ENCODE measurements around the gene TNNI3. TPM values are rescaled to one million over a fixed set of nuclear protein-coding genes. Genes with fewer than 3 reads are reported as not detected.
A peak's percentile ranks its signal among the peaks of the same experiment; 100 is the strongest.

The TNNI3 gene
- total and polyA plus RNA-seq, 10 of the 15 experiments (the other 5 are each of a cell fraction or from before 2014, with no cell fraction given) = not detected

GRCh38 chr19:55147545-55148251, 9.8 kb downstream of the TNNI3 start:
- intact Hi-C loops (cut with micrococcal nuclease; ENCODE audit: unreplicated experiment) = no loop called here
- no peaks in the 10 kb centered on the region for H3K36me3 ChIP-seq (ENCODE audit: control insufficient read depth in 2 of 2, insufficient read depth in 2 of 2, low read length in 1 of 2)
- no peaks in the 10 kb centered on the region for H3K4me1 ChIP-seq (ENCODE audit: control insufficient read depth, insufficient read depth, low read length)
- BruUV-seq (replicated peaks) = no TSS peak
- H3K9ac ChIP-seq (ENCODE audit: control insufficient read depth, insufficient read depth, low read length) = no peak overlapping the region
- in situ Hi-C loops (cut with MboI) = no loop called here
- H3K27me3 ChIP-seq (replicated peaks in 1 of 2; ENCODE audit: control insufficient read depth in 2 of 2, insufficient read depth in 2 of 2, low read length in 1 of 2) = no peaks in the 10 kb centered on the region; a peak in 2 of 4 replicates
- ChIA-PET POLR2A (no interaction called here), CTCF (interaction anchor here (0.6 to 2.0 kb wide), 4 partner anchors 13 to 356 kb away, joined by 3 to 11 read pairs (median 5); no protein-coding TSS in a partner anchor), SMC1A (ENCODE audit: uncharacterized antibody, unreplicated experiment) (no interaction called here), RAD21 (ENCODE audit: unreplicated experiment) (interaction anchor here (0.6 kb wide), 1 partner anchor 14 kb away, joined by 3 read pairs; no protein-coding TSS in a partner anchor)
- no peak overlapping the region for H3K4me2 ChIP-seq (ENCODE audit: control insufficient read depth, insufficient read depth)
- no peaks in the 10 kb centered on the region for H3K79me2 ChIP-seq (ENCODE audit: control insufficient read depth, insufficient read depth, low read length)
- no peaks in the 10 kb centered on the region for H4K20me1 ChIP-seq (ENCODE audit: control insufficient read depth, insufficient read depth)
- H3K27ac ChIP-seq (ENCODE audit: control insufficient read depth, insufficient read depth) = no peak overlapping the region
- ATAC-seq (no peak), DNase-seq (ENCODE audit: low read depth, low spot score) (no peak), FAIRE-seq (no peak)
- H3K9me3 ChIP-seq (replicated peaks; ENCODE audit: control insufficient read depth, insufficient read depth, low read length) = no peaks in the 10 kb centered on the region; the same call in 2 of the 3 replicates
- no peak for TF ChIP-seq ZBED1 (IDR thresholded peaks at IDR 0.05; ENCODE audit: borderline replicate concordance)
- no peak for TF ChIP-seq NRF1 (conservative IDR thresholded peaks at IDR 0.05; ENCODE audit: low read depth, low read length)
- TF ChIP-seq EGR1 (IDR thresholded peaks at IDR 0.05; ENCODE audit: borderline replicate concordance in 1 of 2, low read depth in 2 of 2, low read length in 2 of 2) = no peak
- TF ChIP-seq EZH2 (IDR thresholded peaks at IDR 0.05; ENCODE audit: borderline replicate concordance, control insufficient read depth, low read depth, low read length) = no peak
- no peak overlapping the region for H3K4me3 ChIP-seq
- no peak overlapping the region for H2AFZ ChIP-seq (ENCODE audit: control insufficient read depth, low read depth, low read length)
- WGBS (ENCODE audit: insufficient coverage, insufficient replicate concordance, low lambda C conversion rate, missing lambda C conversion rate) = 27% methylated on average over 3 of the region's 9 CpGs

- peak; percentile 19; the same call in 2 of the 3 replicates for ATAC-seq
- Histone ChIP-seq H3K9me3 (replicated peaks; ENCODE audit: control insufficient read depth, insufficient read depth, low read length) (no peaks in the 10 kb centered on the region; the same call in 2 of the 3 replicates), H3K27ac (ENCODE audit: control insufficient read depth, insufficient read depth) (no peak overlapping the region), H3K4me2 (ENCODE audit: control insufficient read depth, insufficient read depth) (no peak overlapping the region), H4K20me1 (ENCODE audit: control insufficient read depth, insufficient read depth) (no peaks in the 10 kb centered on the region), H3K4me1 (ENCODE audit: control insufficient read depth, insufficient read depth, low read length) (no peaks in the 10 kb centered on the region), H2AFZ (ENCODE audit: control insufficient read depth, low read depth, low read length) (no peak overlapping the region), H3K9ac (ENCODE audit: control insufficient read depth, insufficient read depth, low read length) (no peak overlapping the region), H3K4me3 (no peak overlapping the region), H3K27me3 (replicated peaks in 1 of 2; ENCODE audit: control insufficient read depth in 2 of 2, insufficient read depth in 2 of 2, low read length in 1 of 2) (no peaks in the 10 kb centered on the region; a peak in 2 of 4 replicates), H3K36me3 (ENCODE audit: control insufficient read depth in 2 of 2, insufficient read depth in 2 of 2, low read length in 1 of 2) (no peaks in the 10 kb centered on the region), H3K79me2 (ENCODE audit: control insufficient read depth, insufficient read depth, low read length) (no peaks in the 10 kb centered on the region)
- POLR2A ChIA-PET = no interaction called here
- FAIRE-seq = no peak
- TF ChIP-seq PAX5 (IDR thresholded peaks at IDR 0.05; ENCODE audit: borderline replicate concordance, low read depth, low read length) (no peak), MYB (IDR thresholded peaks at IDR 0.05; ENCODE audit: borderline replicate concordance, low read depth, low read length) (no peak), TCF7 (IDR thresholded peaks at IDR 0.05; ENCODE audit: borderline replicate concordance) (no peak), SKIL (IDR thresholded peaks at IDR 0.05; ENCODE audit: low read depth, poor library complexity, severe bottlenecking) (no peak), ASH2L (IDR thresholded peaks at IDR 0.05; ENCODE audit: borderline replicate concordance, low read depth) (no peak)
- BruUV-seq (replicated peaks) = no TSS peak
- CTCF ChIA-PET = interaction anchor here (0.6 to 2.0 kb wide), 6 partner anchors 11 to 357 kb away, joined by 3 to 11 read pairs (median 3); no protein-coding TSS in a partner anchor
- in situ Hi-C loops (cut with MboI) (no loop called here), intact Hi-C loops (cut with micrococcal nuclease; ENCODE audit: unreplicated experiment) (no loop called here)
- no peak for DNase-seq (ENCODE audit: low read depth, low spot score)
- RAD21 ChIA-PET (ENCODE audit: unreplicated experiment) = interaction anchor here (0.6 to 1.3 kb wide), 2 partner anchors 13 to 485 kb away, joined by 3 read pairs; no protein-coding TSS in a partner anchor
- WGBS (ENCODE audit: insufficient coverage, insufficient replicate concordance, low lambda C conversion rate, missing lambda C conversion rate) = 30% methylated on average over 9 of the region's 27 CpGs
- SMC1A ChIA-PET (ENCODE audit: uncharacterized antibody, unreplicated experiment) = no interaction called here
Measured at GRCh38 chr19:55146705-55147273, 10.7 kb downstream of the TNNI3 start.

Data from GM12878 (cell line).